ENCODE measurements around the gene CAV3.

GRCh38 chr3:8765528-8765927 is 31.9 kb downstream of the CAV3 start:
- TF ChIP-seq ZNF133 (tag by site-specific recombination; IDR thresholded peaks at IDR 0.05) = no peak
- no peak for TF ChIP-seq CTCF (tag by site-specific recombination; IDR thresholded peaks at IDR 0.05)
- TF ChIP-seq ZNF350 (tag by site-specific recombination; IDR thresholded peaks at IDR 0.05) = no peak
- TF ChIP-seq ELK4 (IDR thresholded peaks at IDR 0.05; ENCODE audit: borderline replicate concordance, low read depth, low read length) = no peak
- no peak for TF ChIP-seq ZBTB49 (tag by site-specific recombination; IDR thresholded peaks at IDR 0.05; ENCODE audit: low read depth)
- no peak for TF ChIP-seq ZNF423 (tag by site-specific recombination; IDR thresholded peaks at IDR 0.05)
- TF ChIP-seq GLIS2 (tag by site-specific recombination; IDR thresholded peaks at IDR 0.05) = no peak
